PC-9 (cell line): ENCODE measurements around the gene ARHGEF3.

Experiments
- CTCF ChIP-seq: fragments of 200-600 bp; sonication (generic); conservative IDR thresholded peaks from 2 replicates; pipeline ENCODE4 v1.6.1; 2017; ENCODE audit warnings: mixed run types, antibody characterized with exemption, mild to moderate bottlenecking, moderate library complexity
- EZH2 ChIP-seq: fragments of 200-600 bp; sonication (generic); IDR thresholded peaks from 2 replicates; pipeline ENCODE4 v1.8.0; 2017; ENCODE audit warnings: antibody characterized with exemption, low read depth

GRCh38 chr3:56680054-56680580 is 121.6 kb downstream of the ARHGEF3 start:
- TF ChIP-seq CTCF (no peak), EZH2 (no peak)
